GM23338 (cell line): ENCODE measurements around the gene MATN1. TPM values are rescaled to one million over a fixed set of nuclear protein-coding genes. Genes with fewer than 3 reads are reported as not detected.
A peak's percentile ranks its signal among the peaks of the same experiment; 100 is the strongest.

Source experiments
- ATAC-seq: fragments of 200-7000 bp; cut with Tn5 transposase; 3 replicates; pipeline ENCODE4 v1.9.1; 2020
- DNase-seq: peaks from one replicate; pipeline ENCODE4 v3.0.0-alpha.2; 2015; ENCODE audit warnings: low spot score
- H2AFZ ChIP-seq: fragments of 200-600 bp; sonication (generic); 2 replicates; pipeline ENCODE4 v1.8.0; 2016; ENCODE audit warnings: antibody characterized with exemption, mild to moderate bottlenecking, moderate library complexity
- H3F3A ChIP-seq: fragments of 200-600 bp; sonication (generic); replicated peaks from 2 replicates; pipeline ENCODE4 v1.8.0; 2017; ENCODE audit warnings: antibody characterized with exemption, mixed run types, low read depth
- H3K27ac ChIP-seq: fragments of 200-600 bp; sonication (generic); 2 replicates; pipeline ENCODE4 v1.6.1; 2016; ENCODE audit warnings: low read depth
- H3K27me3 ChIP-seq: fragments of 200-600 bp; sonication (generic); 2 replicates; pipeline ENCODE4 v1.8.0; 2016; ENCODE audit warnings: mild to moderate bottlenecking, mixed run types, moderate library complexity; ENCODE audit not compliant: insufficient read depth
- H3K36me3 ChIP-seq: fragments of 200-600 bp; sonication (generic); 2 replicates; pipeline ENCODE4 v1.8.0; 2016; ENCODE audit warnings: mild to moderate bottlenecking; ENCODE audit not compliant: insufficient read depth
- H3K4me1 ChIP-seq: fragments of 200-600 bp; sonication (generic); 2 replicates; pipeline ENCODE4 v1.8.0; 2016; ENCODE audit warnings: mild to moderate bottlenecking, moderate library complexity; ENCODE audit not compliant: insufficient read depth
- H3K4me2 ChIP-seq: fragments of 200-600 bp; sonication (generic); 2 replicates; pipeline ENCODE4 v1.7.1; 2017; ENCODE audit warnings: mixed run types
- H3K4me3 ChIP-seq: fragments of 200-600 bp; sonication (generic); 2 replicates; pipeline ENCODE4 v1.6.1; 2016; ENCODE audit warnings: mixed run types
- H3K79me2 ChIP-seq: fragments of 200-600 bp; sonication (generic); replicated peaks from 2 replicates; pipeline ENCODE4 v1.8.0; 2017; ENCODE audit warnings: mild to moderate bottlenecking; ENCODE audit not compliant: insufficient read depth
- H3K9me2 ChIP-seq: fragments of 200-600 bp; sonication (generic); 2 replicates; pipeline ENCODE4 v1.8.0; 2017; ENCODE audit not compliant: insufficient read depth
- H4K20me1 ChIP-seq: fragments of 200-600 bp; sonication (generic); replicated peaks from 2 replicates; pipeline ENCODE4 v1.8.0; 2017; ENCODE audit warnings: mild to moderate bottlenecking; ENCODE audit not compliant: insufficient read depth
- H3K27ac Mint-ChIP-seq: 2 replicates; pipeline ENCODE4 v1.8.0; 2020; ENCODE audit warnings: inconsistent platforms, mild to moderate bottlenecking, moderate library complexity, mixed read lengths
- H3K27me3 Mint-ChIP-seq: 3 replicates; pipeline ENCODE4 v1.8.0; 2022; ENCODE audit warnings: low read depth, mild to moderate bottlenecking, moderate library complexity, mixed read lengths, inconsistent platforms; ENCODE audit not compliant: insufficient read depth, poor library complexity
- H3K36me3 Mint-ChIP-seq: 3 replicates; pipeline ENCODE4 v1.8.0; 2021; ENCODE audit warnings: low read depth, mild to moderate bottlenecking, inconsistent platforms, moderate library complexity, mixed read lengths
- H3K4me1 Mint-ChIP-seq: 3 replicates; pipeline ENCODE4 v1.8.0; 2020; ENCODE audit warnings: mild to moderate bottlenecking, inconsistent platforms, mixed read lengths
- H3K4me3 Mint-ChIP-seq: 3 replicates; pipeline ENCODE4 v1.8.0; 2021; ENCODE audit warnings: moderate library complexity, mild to moderate bottlenecking, inconsistent platforms, mixed read lengths
- H3K9me3 Mint-ChIP-seq: 3 replicates; pipeline ENCODE4 v1.8.0; 2020; ENCODE audit warnings: moderate library complexity, mild to moderate bottlenecking, inconsistent platforms, mixed read lengths
- CREB1 ChIP-seq: fragments of 250-450 bp; sonication (Bioruptor Pico); IDR thresholded peaks from 2 replicates; pipeline ENCODE4 v1.5.0; 2020; ENCODE audit warnings: low read depth, mild to moderate bottlenecking, moderate library complexity
- EZH2 ChIP-seq: fragments of 200-600 bp; sonication (generic); IDR thresholded peaks from one replicate; pipeline ENCODE4 v1.8.0; 2017; ENCODE audit warnings: antibody characterized with exemption, mild to moderate bottlenecking, low read depth; ENCODE audit not compliant: unreplicated experiment
- JUNB ChIP-seq: IDR thresholded peaks from one replicate; pipeline ENCODE4 v1.6.1; 2016; ENCODE audit warnings: antibody characterized with exemption; ENCODE audit not compliant: unreplicated experiment
- NANOG ChIP-seq: IDR thresholded peaks from 2 replicates; pipeline ENCODE4 v1.6.1; 2016; ENCODE audit warnings: antibody characterized with exemption, borderline replicate concordance
- POLR2AphosphoS5 ChIP-seq: IDR thresholded peaks from 2 replicates; pipeline ENCODE4 v1.6.1; 2016; ENCODE audit warnings: antibody characterized with exemption, low read depth
- STAT1 ChIP-seq: IDR thresholded peaks from one replicate; pipeline ENCODE4 v1.6.1; 2016; ENCODE audit warnings: antibody characterized with exemption; ENCODE audit not compliant: unreplicated experiment
- ZNF114 ChIP-seq: fragments of 250-450 bp; sonication (Bioruptor Pico); IDR thresholded peaks from 2 replicates; pipeline ENCODE4 v1.5.0; 2020; ENCODE audit warnings: mild to moderate bottlenecking, moderate library complexity
- ZNF331 ChIP-seq: fragments of 250-450 bp; sonication (Bioruptor Pico); IDR thresholded peaks from 2 replicates; pipeline ENCODE4 v1.5.0; 2020; ENCODE audit warnings: low read depth, mild to moderate bottlenecking, moderate library complexity
- polyA plus RNA-seq: library from polyadenylated mRNA; unstranded; fragments of >200 nt; fragmentation: Nextera tagmentation; extraction: Ambion mirVana; gene quantifications from 2 replicates; pipeline ENCODE4 v1.2.1, GENCODE V29; 2016
- total RNA-seq: library from RNA; depleted of rRNA; stranded (reverse); fragments of >200 nt; shearing (Covaris generic); gene quantifications from 2 replicates; pipeline ENCODE4 v1.2.3, GENCODE V29; 2014
- TF ChIP-seq, protein P1 (sequence below): IDR thresholded peaks from 2 replicates; pipeline ENCODE4 v1.6.1; 2016; ENCODE audit warnings: antibody characterized with exemption
- TF ChIP-seq, protein P2 (sequence below): fragments of 250-450 bp; sonication (Bioruptor Pico); IDR thresholded peaks from 2 replicates; pipeline ENCODE4 v1.5.0; 2020; ENCODE audit warnings: mild to moderate bottlenecking, moderate library complexity

The MATN1 gene
- total and polyA plus RNA-seq, 2 experiments from 2014 or later = 0.08 to 0.31 TPM

DNA sequence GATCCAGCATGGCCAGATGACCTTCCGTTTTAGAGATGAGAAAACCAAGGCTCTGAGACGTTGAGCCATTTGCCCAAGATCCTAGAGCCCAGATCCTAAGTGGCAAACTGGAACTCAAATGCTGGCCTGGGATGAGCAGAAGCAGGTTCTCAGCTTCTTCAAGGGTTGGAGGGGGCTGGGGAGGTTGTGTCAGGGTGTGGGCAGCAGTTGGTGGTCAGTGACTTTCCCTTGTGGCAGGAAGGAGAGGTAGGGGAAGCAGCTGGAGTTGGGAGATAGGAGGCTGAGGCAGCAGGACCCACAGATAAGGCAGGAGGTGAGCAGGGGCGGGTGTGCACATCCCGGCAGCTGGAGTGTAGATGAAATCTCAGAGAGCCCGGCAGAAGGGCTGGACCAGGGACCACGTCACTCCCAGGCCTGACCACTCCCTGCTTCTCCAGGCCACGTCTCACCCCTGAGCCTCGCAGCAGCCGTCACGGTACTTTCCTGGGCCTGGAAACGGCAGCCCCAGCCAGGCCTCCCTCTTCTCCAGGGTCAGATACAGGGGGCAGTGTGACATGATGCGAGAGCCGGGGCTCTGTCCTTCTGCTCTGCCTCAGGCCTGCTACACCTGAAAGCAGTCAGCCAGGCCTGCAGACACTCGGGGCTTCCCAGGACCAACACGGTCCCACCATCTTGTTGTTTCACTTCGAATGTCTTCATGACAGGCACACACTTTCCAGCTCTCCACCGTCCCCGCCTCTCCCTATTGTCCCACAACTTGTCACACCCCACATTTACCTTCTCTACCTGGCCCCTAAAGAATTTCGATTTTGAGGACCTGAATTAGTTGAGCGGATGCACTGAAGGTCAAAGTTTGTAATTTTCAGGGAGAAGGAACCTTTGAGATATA, 45.7 kb upstream of the MATN1 start:
- Mint-ChIP-seq H3K9me3 (no peaks in the 10 kb centered on the region), H3K36me3 (no peaks in the 10 kb centered on the region), H3K4me1 (no peaks in the 10 kb centered on the region; the same call in 2 of the 3 replicates), H3K27ac (no peak overlapping the region), H3K4me3 (no peak overlapping the region), H3K27me3 (peaks cover 2% of the 10 kb centered on the region)
- H3K79me2 ChIP-seq = no peaks in the 10 kb centered on the region
- no peaks in the 10 kb centered on the region for H3K36me3 ChIP-seq
- H3F3A ChIP-seq = no peaks in the 10 kb centered on the region
- no peaks in the 10 kb centered on the region for H3K4me1 ChIP-seq
- peak; percentile 52 for ATAC-seq
- no peak overlapping the region for H3K27ac ChIP-seq
- TF ChIP-seq POLR2AphosphoS5 (no peak), JUNB (no peak)
- H3K4me2 ChIP-seq = no peak overlapping the region
- no peaks in the 10 kb centered on the region for H3K27me3 ChIP-seq
- no peak overlapping the region for H3K4me3 ChIP-seq
- H3K9me2 ChIP-seq = no peaks in the 10 kb centered on the region
- DNase-seq = no peak
- peak overlapping the region; percentile 63 for H2AFZ ChIP-seq
- H4K20me1 ChIP-seq = no peaks in the 10 kb centered on the region

DNA sequence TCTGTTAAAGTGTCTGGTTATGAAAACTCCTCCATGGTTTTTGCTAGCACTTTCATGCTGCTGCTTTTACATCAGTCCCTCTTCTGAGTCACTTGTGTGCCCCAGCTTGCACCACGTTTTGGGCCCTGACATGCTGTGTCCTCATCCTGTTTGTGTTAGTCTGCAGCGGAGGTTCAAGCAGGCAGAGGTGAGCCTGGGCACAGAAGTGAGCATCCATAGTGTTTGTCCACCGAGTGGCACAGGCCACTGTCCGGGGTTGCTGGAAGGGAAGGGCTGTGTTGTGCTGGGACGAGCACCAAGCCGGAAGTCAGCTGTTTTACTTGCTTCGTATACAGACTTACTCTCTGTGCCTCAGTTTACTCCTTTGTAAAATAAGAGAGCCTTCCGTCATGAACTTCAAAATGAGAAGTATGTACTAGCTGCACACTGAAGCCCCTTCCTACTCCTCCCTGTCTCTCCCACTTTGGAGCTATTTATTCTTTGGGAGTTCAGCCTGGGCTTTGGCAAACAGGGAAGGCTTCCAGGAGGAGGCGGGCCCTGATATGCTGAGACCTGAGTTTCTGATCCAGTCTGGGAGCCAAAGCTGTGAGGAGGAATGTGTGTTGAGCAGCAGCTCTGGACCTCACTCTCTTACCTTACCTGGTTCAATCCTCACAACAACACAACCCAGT, 44.9 kb upstream of the MATN1 start:
- no peaks in the 10 kb centered on the region for H3K9me3 Mint-ChIP-seq
- Histone ChIP-seq H3K4me1 (no peaks in the 10 kb centered on the region), H3K4me2 (no peak overlapping the region), H2AFZ (peak overlapping the region; percentile 38; the same call in 1 of the 2 replicates), H3K36me3 (no peaks in the 10 kb centered on the region), H3K27me3 (no peaks in the 10 kb centered on the region), H3F3A (no peaks in the 10 kb centered on the region), H3K9me2 (no peaks in the 10 kb centered on the region), H3K4me3 (no peak overlapping the region), H3K79me2 (no peaks in the 10 kb centered on the region), H4K20me1 (no peaks in the 10 kb centered on the region), H3K27ac (no peak overlapping the region)
- H3K36me3 Mint-ChIP-seq = no peaks in the 10 kb centered on the region
- DNase-seq (no peak), ATAC-seq (no peak)
- H3K4me1 Mint-ChIP-seq = no peaks in the 10 kb centered on the region; the same call in 2 of the 3 replicates
- H3K4me3 Mint-ChIP-seq = no peak overlapping the region
- H3K27ac Mint-ChIP-seq = no peak overlapping the region
- peaks cover 2% of the 10 kb centered on the region for H3K27me3 Mint-ChIP-seq
- TF ChIP-seq, protein P1, sequence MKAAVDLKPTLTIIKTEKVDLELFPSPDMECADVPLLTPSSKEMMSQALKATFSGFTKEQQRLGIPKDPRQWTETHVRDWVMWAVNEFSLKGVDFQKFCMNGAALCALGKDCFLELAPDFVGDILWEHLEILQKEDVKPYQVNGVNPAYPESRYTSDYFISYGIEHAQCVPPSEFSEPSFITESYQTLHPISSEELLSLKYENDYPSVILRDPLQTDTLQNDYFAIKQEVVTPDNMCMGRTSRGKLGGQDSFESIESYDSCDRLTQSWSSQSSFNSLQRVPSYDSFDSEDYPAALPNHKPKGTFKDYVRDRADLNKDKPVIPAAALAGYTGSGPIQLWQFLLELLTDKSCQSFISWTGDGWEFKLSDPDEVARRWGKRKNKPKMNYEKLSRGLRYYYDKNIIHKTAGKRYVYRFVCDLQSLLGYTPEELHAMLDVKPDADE = no peak
- TF ChIP-seq NANOG = no peak
- no peak for TF ChIP-seq POLR2AphosphoS5
- TF ChIP-seq CREB1 (CRISPR knock-in tag) = no peak
- TF ChIP-seq, protein P2, sequence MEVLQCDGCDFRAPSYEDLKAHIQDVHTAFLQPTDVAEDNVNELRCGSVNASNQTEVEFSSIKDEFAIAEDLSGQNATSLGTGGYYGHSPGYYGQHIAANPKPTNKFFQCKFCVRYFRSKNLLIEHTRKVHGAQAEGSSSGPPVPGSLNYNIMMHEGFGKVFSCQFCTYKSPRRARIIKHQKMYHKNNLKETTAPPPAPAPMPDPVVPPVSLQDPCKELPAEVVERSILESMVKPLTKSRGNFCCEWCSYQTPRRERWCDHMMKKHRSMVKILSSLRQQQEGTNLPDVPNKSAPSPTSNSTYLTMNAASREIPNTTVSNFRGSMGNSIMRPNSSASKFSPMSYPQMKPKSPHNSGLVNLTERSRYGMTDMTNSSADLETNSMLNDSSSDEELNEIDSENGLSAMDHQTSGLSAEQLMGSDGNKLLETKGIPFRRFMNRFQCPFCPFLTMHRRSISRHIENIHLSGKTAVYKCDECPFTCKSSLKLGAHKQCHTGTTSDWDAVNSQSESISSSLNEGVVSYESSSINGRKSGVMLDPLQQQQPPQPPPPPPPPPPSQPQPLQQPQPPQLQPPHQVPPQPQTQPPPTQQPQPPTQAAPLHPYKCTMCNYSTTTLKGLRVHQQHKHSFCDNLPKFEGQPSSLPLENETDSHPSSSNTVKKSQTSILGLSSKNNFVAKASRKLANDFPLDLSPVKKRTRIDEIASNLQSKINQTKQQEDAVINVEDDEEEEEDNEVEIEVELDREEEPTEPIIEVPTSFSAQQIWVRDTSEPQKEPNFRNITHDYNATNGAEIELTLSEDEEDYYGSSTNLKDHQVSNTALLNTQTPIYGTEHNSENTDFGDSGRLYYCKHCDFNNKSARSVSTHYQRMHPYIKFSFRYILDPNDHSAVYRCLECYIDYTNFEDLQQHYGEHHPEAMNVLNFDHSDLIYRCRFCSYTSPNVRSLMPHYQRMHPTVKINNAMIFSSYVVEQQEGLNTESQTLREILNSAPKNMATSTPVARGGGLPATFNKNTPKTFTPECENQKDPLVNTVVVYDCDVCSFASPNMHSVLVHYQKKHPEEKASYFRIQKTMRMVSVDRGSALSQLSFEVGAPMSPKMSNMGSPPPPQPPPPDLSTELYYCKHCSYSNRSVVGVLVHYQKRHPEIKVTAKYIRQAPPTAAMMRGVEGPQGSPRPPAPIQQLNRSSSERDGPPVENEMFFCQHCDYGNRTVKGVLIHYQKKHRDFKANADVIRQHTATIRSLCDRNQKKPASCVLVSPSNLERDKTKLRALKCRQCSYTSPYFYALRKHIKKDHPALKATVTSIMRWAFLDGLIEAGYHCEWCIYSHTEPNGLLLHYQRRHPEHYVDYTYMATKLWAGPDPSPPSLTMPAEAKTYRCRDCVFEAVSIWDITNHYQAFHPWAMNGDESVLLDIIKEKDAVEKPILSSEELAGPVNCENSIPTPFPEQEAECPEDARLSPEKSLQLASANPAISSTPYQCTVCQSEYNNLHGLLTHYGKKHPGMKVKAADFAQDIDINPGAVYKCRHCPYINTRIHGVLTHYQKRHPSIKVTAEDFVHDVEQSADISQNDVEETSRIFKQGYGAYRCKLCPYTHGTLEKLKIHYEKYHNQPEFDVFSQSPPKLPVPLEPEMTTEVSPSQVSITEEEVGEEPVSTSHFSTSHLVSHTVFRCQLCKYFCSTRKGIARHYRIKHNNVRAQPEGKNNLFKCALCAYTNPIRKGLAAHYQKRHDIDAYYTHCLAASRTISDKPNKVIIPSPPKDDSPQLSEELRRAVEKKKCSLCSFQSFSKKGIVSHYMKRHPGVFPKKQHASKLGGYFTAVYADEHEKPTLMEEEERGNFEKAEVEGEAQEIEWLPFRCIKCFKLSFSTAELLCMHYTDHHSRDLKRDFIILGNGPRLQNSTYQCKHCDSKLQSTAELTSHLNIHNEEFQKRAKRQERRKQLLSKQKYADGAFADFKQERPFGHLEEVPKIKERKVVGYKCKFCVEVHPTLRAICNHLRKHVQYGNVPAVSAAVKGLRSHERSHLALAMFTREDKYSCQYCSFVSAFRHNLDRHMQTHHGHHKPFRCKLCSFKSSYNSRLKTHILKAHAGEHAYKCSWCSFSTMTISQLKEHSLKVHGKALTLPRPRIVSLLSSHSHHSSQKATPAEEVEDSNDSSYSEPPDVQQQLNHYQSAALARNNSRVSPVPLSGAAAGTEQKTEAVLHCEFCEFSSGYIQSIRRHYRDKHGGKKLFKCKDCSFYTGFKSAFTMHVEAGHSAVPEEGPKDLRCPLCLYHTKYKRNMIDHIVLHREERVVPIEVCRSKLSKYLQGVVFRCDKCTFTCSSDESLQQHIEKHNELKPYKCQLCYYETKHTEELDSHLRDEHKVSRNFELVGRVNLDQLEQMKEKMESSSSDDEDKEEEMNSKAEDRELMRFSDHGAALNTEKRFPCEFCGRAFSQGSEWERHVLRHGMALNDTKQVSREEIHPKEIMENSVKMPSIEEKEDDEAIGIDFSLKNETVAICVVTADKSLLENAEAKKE = no peak
- TF ChIP-seq JUNB = no peak
- no peak for TF ChIP-seq ZNF114
- no peak for TF ChIP-seq EZH2
- TF ChIP-seq ZNF331 (CRISPR knock-in tag) = no peak
- no peak for TF ChIP-seq STAT1
